GM12892 (cell line): ENCODE results near the gene GABRG3.

Experiments
- POLR2A ChIP-seq: IDR thresholded peaks from 2 replicates; pipeline ENCODE4 v1.6.1; 2011; ENCODE audit warnings: low read depth, low read length, control low read depth
- POLR2AphosphoS5 ChIP-seq: IDR thresholded peaks from 2 replicates; pipeline ENCODE4 v1.6.1; 2011; ENCODE audit warnings: low read depth, low read length, control low read depth
- TAF1 ChIP-seq: IDR thresholded peaks from 2 replicates; pipeline ENCODE4 v1.6.1; 2011; ENCODE audit warnings: low read depth, mild to moderate bottlenecking, control low read depth, low read length, borderline replicate concordance

DNA sequence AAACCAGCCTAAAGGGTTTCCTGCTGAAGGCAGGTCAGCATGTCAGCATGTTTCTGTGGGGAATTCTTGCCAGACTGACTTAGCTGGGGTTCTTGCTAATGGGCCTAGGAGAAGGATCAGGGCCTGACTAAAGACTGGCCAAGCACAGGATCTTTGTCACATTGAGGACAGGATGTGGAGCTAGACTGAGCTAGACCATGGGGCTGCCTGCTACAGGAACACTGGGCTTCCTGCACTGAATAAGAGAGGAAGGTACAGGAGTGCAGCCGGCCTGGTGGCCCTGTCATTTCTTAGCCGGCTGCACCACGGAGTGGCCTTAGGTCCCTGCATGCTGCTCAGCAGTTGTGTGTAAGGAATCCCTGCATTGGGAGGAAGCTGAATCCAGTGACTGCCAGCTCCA lies 68.2 kb downstream of the GABRG3 start:
- TF ChIP-seq POLR2A = no peak
- TF ChIP-seq POLR2AphosphoS5 = no peak
- TF ChIP-seq TAF1 = no peak
